ENCODE results near the gene FFAR4.

FFAR4 gene

DNA sequence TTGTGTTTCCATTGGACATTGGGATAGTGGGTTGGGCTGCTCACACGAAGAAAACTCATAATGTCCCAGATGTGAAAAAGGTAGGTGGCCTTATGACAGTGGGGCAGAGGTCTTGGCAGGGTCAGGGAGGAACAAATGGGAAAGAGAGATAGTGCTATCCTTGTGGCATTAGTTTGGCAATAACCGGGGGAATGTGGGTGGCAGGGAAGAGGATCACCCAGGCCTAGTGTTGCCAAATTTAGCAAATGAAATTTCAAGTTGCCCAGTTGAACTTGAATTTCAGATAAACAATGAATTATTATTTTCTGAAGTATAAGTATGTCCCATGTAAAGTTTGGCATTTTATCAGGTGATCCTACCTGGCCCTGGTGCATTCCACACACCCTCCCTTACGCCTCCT lies 46.7 kb downstream of the FFAR4 start:
- DNase-seq (ENCODE audit: insufficient read length, low spot score) (no peak), FAIRE-seq (no peak)
- no peak for TF ChIP-seq CTCF (IDR thresholded peaks at IDR 0.05; ENCODE audit: insufficient read depth, missing control alignments)

DNA sequence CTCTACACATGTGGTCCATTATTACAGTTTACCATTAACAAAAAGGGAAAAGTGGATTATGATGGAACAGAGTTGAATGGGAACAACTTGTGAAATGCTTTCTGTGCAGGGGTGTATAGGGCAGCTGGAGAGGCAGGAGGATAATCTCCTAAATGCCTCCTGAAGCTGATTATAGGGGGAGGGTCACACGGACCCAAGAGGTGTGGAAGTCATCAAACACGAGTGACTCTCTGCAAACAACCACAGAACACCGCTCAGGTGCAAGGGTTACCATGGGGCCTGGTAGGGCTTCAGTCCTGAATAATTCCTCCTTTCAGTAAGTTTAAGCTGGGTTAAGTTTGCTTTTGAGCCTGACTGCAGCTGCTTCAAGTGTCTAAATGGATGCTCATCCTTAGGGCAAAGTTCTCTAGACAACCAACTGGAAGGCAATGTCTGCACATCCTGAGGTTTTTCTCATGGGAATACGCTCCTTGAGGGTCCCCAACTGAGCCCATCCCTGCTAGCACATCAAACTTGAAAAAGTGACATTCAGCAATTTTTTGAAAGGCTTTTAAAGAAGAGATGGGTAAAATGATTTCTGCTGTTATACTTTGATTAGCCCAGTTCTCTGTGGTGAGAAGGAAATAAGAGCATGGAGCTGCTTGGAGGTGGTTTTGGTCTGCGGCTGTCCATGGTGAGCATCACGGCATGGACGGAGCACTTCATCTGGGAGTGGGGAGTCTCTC lies 47.8 kb downstream of the FFAR4 start:
- DNase-seq (ENCODE audit: insufficient read length, low spot score) (no peak), FAIRE-seq (peak; percentile 32)
- TF ChIP-seq CTCF (IDR thresholded peaks at IDR 0.05; ENCODE audit: insufficient read depth, missing control alignments): no peak

DNA sequence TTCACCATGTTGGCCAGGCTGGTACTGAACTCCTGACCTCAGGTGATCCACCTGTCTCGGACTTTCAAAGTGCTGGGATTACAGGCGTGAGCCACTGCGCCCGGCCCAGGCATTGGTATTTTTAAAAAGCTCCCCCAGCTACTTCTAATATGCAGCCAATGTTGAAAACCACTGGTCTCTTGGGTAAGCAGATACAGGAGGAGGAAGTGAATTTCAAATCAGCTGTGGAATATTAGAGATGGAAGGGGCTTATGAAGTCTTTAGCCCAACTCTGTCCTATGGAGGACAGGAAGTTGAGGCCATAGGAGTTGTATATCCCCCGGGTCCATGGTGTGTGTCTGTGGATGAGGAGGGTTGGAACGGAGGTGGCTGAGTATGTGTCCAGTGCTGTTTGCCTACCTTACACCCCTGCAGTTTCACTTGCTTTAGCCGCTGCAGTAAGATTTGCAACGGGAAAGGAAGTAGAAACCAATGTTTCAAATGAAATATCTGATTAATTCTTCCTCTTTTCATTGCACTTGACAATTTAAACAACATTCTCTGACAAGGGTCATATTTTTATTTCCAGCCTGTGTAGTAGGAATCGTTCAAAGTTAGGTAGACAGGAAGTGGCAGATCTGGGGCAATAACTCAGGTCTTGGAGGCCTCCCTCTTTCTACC lies 49.2 kb downstream of the FFAR4 start:
- DNase-seq (ENCODE audit: insufficient read length, low spot score) (no peak), FAIRE-seq (no peak)
- no peak for TF ChIP-seq CTCF (IDR thresholded peaks at IDR 0.05; ENCODE audit: insufficient read depth, missing control alignments)

DNA sequence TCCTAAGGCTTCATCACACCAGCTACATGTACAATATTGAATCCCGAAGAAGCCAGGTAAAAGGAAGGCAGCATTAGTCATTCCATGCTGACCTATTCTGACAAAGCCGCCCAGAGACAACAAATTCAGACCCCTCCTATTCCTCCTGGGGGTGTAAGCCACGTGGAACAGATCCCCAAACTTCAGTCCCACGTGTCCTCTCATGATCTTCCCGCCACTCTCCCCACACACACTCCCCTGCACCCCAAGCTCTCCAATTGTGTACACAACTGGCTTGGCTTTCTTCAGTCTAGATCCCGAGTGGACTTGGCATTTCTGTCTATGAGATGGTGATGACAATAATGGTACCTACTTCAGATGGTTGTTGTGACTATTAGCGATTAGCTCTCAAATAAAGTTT lies 54.5 kb downstream of the FFAR4 start:
- FAIRE-seq: no peak
- TF ChIP-seq CTCF (IDR thresholded peaks at IDR 0.05; ENCODE audit: insufficient read depth, missing control alignments): no peak
- no peak for DNase-seq (ENCODE audit: insufficient read length, low spot score)

DNA sequence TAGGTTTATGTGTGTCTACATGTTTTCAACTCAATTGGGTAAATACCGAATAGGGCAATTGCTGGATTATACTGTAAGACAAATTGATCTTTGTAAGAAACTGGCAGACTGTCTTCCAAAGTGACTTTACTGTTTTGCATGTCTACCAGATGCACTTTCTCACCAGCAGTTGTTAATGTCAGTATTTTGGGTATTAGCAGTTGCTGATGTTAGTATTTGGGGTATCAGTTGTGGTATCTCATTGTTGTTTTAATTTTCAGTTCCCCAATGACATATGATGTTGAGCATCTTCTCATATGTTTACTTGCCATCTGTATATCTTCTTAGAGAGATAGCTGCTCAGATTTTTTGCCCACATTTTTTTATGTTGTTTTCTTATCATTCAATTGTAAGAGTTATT lies 56.5 kb downstream of the FFAR4 start:
- DNase-seq (ENCODE audit: insufficient read length, low spot score): no peak
- TF ChIP-seq CTCF (IDR thresholded peaks at IDR 0.05; ENCODE audit: insufficient read depth, missing control alignments): no peak
- FAIRE-seq: no peak

- FAIRE-seq (no peak), DNase-seq (ENCODE audit: insufficient read length, low spot score) (no peak)
- no peak for TF ChIP-seq CTCF (IDR thresholded peaks at IDR 0.05; ENCODE audit: insufficient read depth, missing control alignments)
Measured at GRCh38 chr10:93628858-93629257, 62.4 kb downstream of the FFAR4 start.

DNA sequence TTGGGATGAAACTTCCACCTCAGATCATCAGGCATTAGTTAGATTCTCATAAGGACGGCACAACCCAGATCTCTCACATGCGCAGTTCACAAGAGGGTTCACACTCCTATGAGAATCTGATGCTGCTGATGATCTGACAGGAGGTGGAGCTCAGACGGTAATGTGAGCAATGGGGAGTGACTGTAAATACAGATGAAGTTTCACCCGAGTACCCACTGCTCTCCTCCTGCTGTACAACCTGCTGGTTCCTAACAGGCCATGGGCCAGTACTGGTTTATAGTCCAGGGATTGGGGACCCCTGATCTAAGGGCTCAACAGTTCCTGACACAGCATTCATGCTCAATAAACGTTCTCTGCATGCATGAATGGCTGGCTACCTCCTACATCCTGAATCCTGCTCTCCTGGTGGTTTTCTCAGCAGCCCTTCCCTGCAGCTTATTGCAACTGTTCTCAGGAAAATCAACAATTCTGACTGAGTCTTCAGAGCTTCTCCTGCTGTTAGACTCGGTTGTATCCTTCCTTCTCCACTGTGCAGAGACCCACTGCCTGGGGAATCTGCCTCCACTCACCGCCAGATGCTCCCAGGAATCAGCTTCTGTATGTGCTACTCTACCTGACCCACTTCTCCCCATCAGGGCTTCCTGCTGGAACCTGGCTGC lies 63.3 kb downstream of the FFAR4 start:
- DNase-seq (ENCODE audit: insufficient read length, low spot score) (no peak), FAIRE-seq (no peak)
- TF ChIP-seq CTCF (IDR thresholded peaks at IDR 0.05; ENCODE audit: insufficient read depth, missing control alignments): no peak
